Esophagus muscularis mucosa (tissue), 4 donors: Measurements from ENCODE around the gene KCND3.

Experiments used
- EP300 ChIP-seq: sonication (generic); formaldehyde crosslinking; IDR thresholded peaks from one replicate; pipeline ENCODE4 v1.6.1; 2017; ENCODE audit warnings: antibody characterized with exemption
- POLR2A ChIP-seq: fragments of 450-650 bp; IDR thresholded peaks from one replicate; pipeline ENCODE4 v1.6.1; 2017; ENCODE audit warnings: antibody characterized with exemption, moderate library complexity, mild to moderate bottlenecking, low read depth
- POLR2AphosphoS5 ChIP-seq, 2 donors: sonication (generic); formaldehyde crosslinking; IDR thresholded peaks; one replicate each; pipeline ENCODE4 v1.6.1; 2017; ENCODE audit warnings: antibody characterized with exemption in 2 of 2
- TF ChIP-seq, protein P1 (sequence below), 3 experiments: fragments of 200-600 bp in 2 of 3; fragments of 450-650 bp in 1 of 3; sonication (generic) in 2 of 3; IDR thresholded peaks; one replicate each; pipeline ENCODE4 v1.5.1; 2017 to 2019; ENCODE audit warnings: antibody characterized with exemption in 3 of 3, mild to moderate bottlenecking in 2 of 3, moderate library complexity in 1 of 3

DNA sequence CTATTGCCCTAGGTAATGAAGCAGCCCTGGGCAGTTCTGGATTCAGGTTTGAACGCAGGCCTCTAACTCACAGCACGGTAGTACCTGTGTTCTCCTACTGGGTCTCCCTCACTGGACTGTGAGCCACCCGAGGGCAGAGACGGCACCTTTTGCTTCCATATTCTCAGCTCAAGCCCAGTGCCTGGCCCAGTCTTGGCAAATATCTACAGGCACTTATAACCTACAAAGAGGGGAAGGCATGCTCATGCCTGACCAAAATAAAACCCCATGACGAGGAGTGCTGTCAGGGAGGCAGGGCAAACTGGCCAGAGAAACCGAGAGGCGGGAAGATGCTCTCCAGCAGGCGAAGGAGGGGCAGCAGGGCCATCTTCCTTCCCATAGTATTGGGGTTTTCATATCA is 142.6 kb downstream of the KCND3 start:
- TF ChIP-seq, protein P1, sequence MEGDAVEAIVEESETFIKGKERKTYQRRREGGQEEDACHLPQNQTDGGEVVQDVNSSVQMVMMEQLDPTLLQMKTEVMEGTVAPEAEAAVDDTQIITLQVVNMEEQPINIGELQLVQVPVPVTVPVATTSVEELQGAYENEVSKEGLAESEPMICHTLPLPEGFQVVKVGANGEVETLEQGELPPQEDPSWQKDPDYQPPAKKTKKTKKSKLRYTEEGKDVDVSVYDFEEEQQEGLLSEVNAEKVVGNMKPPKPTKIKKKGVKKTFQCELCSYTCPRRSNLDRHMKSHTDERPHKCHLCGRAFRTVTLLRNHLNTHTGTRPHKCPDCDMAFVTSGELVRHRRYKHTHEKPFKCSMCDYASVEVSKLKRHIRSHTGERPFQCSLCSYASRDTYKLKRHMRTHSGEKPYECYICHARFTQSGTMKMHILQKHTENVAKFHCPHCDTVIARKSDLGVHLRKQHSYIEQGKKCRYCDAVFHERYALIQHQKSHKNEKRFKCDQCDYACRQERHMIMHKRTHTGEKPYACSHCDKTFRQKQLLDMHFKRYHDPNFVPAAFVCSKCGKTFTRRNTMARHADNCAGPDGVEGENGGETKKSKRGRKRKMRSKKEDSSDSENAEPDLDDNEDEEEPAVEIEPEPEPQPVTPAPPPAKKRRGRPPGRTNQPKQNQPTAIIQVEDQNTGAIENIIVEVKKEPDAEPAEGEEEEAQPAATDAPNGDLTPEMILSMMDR (IDR thresholded peaks at IDR 0.05): no peak
- TF ChIP-seq POLR2A (no peak), POLR2AphosphoS5 (IDR thresholded peaks at IDR 0.05) (no peak), EP300 (no peak)
